ENCODE results near the gene KIF17.
"Not testable (repeated sequence)": the region's sequence is repeated elsewhere in the genome, so short reads cannot be mapped to it uniquely, and the experiment has no call there.

Gene KIF17

DNA sequence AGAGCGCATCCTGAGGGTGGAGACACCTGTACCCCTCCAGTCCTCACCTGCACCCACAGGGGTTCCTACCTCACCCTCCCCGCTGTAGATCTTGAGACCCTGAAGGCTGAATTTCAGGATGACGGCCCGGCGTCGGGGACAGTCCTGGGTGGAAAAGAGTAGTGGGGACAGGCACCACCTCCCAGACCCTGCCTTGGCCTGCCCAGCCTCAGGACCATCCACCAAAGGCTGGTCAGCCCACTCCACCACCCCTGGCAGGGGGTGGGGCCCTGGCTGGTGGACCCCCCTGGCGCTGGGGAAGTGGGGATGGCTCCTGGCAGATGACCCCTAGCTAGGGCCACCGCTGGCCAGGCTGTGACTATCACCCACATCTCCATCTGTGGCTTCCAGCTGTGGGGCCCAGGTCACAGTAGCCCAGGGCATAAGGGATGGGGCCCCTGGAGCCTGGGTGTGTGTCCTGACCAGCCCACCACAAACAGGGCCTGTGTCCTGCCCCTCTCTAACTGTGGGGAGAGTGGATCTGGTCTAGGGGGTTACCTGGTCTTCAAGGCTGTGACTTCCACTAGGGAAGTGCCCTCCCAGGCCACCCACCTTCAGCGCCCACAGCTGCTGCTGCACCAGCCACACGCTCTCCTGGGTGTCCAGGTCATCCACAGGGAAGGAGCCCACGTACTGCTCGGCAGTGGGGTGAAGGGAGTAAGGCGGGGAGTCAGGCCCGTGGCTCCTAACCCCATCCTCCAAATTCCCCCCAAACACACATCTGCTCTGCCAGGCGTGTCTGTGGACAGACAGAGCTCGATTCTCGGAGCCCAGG, 9.3 kb upstream of the KIF17 start:
- peak; percentile 3 for DNase-seq

GRCh38 chr1:20726118-20726911, 8.5 kb upstream of the KIF17 start:
- no peak for DNase-seq

DNA sequence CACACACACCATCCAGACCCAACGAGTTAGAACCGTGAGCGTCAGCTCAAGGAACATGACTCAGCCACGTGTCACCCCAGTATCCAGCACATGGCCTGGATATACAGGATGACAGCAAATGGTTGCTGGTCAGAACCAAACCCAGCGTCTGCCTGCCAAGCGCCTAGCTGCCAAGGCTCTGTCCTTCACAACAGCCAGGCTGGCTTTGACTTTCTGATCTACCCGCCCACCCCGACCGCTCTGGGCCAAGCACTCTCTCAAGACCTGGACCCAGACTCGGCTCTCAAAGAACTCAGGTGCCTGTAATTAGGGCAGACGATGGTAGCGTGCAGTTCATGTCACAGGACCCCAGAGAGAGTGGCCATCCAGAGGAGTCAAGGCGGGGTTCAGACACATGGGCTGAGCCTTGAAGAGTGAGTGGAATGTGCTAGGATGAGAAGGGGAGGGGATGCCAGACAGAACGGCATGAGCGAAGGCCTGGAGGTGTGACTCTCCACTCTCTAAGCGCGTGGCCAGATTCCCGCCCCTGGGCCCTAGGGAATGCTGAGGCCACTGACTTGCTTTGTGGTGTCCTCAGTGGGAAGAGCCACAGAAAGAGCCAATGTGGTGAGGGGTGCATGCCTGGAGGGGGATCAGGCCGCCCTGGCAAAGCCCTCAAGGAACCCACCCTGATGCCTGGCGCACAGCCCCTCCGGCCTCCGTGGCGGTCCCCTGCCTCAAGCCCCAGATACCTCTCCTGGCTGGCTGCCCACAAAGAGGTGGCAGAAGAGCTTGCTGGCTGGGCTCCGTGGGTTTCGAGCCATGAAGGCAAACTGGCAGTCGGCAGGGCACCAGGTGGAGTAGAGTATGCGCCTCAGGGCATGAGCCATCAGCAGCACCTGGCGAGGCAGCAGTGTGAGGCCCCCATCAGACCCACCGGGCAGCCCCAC, 7.6 kb upstream of the KIF17 start:
- no peak for DNase-seq

DNA sequence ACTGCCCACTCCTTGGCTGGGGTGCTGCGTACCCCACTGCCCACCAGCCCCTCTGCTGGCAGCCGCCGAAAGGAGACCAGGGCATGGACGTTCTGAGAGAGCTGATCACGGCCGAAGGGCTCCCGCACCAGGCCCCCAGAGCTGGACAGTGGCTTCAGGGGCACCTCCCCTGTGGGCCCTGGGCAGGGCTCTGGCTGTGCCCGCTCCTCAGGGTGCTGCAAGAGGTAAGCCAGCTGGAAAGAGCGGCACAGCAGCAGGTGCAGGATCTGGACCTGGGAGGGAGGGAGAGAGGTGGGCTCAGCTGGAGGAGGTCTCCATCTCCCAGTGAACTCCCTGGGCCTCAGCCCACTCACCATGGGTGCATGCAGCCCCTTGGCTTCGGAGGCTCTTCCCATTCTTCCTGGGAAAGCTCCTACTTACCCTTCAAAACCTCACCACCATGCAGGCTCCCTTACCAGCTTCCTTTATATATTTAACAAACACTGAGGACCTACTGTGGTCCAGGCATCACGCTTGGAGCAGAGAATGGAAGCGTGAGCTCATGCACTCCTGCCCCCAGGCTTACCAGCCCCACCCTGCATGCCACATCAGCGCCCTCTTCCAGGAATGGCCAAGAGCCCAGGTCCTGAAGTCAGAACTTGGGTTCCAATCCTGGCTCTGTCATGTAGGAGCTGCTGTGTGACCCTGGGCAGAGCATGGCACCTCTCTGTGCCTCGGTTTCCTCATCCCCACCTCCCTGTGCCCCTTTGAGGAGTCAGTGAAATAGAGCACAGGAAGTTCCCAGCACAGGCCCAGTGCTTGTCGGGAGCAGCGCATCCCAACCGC, 6.8 kb upstream of the KIF17 start:
- no peak for DNase-seq

GRCh38 chr1:20723537-20724363, 5.9 kb upstream of the KIF17 start:
- no peak for DNase-seq

DNA sequence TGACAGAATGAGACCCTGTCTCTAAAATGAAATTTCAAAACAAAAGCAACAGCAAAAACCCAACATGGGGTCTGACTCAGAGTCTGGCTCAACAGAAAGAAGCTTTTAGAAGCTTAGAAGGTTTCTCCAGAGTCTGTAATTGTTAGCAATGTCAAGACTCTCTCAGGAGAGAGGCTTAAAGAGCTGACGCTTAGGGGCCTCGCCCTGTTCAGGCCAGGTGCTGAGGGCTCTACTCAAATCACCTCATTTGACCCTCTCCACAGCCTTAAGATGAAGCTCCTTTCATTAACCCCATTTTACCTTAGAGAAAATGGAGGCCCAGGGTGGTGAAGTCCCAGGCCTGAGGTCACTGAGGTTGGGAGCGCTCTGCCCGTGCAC, 5.3 kb upstream of the KIF17 start:
- DNase-seq: no peak

- DNase-seq: no peak
These were observed 3.6 kb upstream of the KIF17 start for GRCh38 chr1:20721117-20722061.

DNA sequence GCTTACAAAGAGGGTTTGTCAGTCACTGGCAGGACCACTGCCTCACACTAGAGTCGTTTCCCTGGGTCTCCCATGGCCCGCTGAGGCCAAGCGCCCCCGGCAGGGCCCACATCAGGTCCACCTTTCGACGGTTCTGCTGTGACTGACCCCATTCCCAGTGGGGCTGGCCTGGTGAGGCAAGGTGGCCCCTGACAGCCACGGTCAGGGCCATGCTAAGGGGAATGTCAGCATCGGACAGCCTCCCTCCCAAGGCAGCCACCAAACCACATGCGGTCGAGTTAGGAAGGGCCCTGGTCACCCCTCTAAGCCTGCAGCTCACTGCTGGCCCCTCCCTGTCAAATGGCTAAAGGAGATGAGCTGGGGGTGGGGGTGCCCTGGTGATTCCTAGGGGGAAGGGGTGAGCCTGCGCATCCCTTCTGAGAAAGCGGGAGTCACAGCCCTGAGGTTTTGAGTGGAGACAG, 2.9 kb upstream of the KIF17 start:
- DNase-seq: no peak

DNA sequence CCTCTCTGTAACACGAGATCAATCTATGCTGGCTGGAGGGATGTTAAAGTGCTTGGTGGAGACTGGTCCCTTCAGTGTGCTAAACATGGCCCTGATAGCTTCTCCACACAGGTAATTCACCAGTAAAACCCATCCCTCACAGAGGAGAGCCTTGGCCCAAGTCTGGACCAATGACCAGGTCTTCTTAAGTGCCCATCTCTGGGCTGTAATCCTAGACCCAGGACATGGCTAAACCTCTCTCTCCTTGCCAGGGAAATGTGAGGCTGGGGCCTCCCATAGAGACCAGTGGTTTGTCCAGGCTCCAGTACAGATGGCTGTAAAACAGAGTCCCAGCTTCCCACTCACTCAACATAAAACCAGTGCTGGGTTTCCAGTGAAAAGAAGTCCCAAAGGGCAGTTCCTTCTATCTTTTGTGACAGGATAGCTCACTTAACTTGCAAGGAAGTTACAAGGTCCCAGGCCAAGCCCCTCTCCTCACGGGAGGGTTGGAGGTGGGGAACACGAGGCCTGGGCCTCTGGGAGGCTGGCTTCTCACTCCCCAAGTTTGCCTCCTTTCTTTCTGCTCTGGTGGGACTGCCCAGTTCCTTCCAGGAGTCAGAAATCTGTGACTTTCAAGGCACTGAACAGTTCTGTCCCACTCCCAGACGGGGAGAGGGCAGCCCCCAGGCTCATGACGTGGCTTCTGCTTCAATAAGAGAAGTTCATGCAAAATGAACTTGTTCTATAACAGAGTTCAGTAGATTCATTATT, 2.2 kb upstream of the KIF17 start:
- no peak for DNase-seq

- DNase-seq: no peak
These were observed 1.5 kb upstream of the KIF17 start for GRCh38 chr1:20719261-20719660.

DNA sequence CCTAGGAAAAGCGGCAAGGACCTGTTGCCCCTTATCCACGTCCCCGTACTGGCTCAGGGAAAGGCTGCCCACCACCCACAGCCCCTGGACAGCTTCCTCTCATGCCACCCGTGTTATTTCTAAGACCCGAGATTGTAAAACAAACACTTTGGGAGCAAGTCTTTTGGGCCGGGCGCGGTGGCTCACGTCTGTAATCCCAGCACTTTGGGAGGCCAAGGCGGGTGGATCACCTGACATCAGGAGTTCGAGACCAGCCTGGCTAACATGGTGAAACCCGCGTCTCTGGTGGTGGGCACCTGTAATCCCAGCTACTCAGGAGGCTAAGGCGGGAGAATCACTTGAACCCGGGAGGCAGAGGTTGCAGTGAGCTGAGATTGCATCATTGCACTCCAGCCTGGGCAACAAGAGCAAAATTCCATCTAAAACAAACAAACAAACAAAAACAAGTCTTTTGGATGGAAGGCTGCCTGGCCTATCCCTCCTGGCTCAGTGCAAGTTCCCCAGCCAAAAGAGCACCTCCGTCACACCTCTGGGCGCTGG, 606 bp upstream of the KIF17 start:
- DNase-seq: not testable (repeated sequence)

- no peak for DNase-seq
These were observed 1.6 kb downstream of the KIF17 start for GRCh38 chr1:20716232-20716631.

GRCh38 chr1:20715406-20715805, 2.4 kb downstream of the KIF17 start:
- DNase-seq: no peak

- DNase-seq: no peak
These were observed 4.4 kb downstream of the KIF17 start for GRCh38 chr1:20713440-20713839.

- no peak for DNase-seq
These were observed 5.6 kb downstream of the KIF17 start for GRCh38 chr1:20712215-20712577.

- DNase-seq: no peak
These were observed 6.3 kb downstream of the KIF17 start for GRCh38 chr1:20711285-20712214.

DNA sequence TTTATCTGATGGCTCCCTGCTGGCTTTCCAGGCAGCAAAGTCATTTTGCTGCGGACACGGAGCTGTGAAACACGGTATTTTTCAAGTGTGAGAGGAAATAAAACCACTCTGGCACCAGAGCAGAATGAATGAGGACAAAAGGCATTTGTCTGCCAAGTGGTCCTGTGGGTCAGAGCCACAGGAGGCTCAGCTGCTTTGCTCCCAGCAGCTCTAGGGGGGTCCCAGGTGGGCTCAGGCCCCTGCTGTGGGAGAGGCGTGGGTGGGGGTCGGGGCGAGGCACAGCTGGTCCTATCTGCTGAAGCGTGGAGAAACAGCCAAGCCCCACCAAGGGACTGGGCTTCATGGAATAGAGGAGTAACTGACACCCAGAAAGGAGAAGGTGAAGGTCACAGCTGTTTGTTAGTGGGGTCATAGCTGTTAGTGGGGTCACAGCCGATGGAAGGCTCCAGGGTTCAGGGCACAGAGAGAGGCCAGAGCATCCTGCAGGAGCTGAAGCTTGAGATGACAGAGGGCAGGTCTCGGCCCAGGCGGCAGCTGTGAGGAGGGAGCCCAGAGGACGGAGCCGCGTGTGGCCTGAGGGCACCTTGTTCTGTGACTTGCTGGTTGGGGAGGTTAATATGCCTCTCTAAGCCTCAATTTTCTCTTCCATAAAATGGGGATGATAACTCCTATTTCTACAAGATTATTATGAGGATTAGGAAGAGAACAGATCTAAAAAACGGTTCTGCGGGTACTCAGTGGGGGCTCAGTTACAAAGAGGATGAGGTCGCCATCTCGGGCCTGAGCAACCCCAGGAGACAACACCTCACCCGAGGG, 7.1 kb downstream of the KIF17 start:
- no peak for DNase-seq

Data from stimulated activated CD4-positive, alpha-beta T cell treated with anti-CD3 and anti-CD28 coated beads, Interleukin-4, amount 100 ng/mL, for 24 hours (primary cell).